GM21367 (cell line): ENCODE measurements around the gene FAM163A.

Experiments
- ATAC-seq: cut with Tn5 transposase; IDR thresholded peaks from one replicate; pipeline ENCODE4 v1.9.1; 2021; ENCODE audit not compliant: unreplicated experiment

Gene FAM163A

GRCh38 chr1:179813626-179814545 is 70.8 kb downstream of the FAM163A start:
- no peak for ATAC-seq

- ATAC-seq = no peak
These were observed 71.4 kb downstream of the FAM163A start for GRCh38 chr1:179814546-179814838.

DNA sequence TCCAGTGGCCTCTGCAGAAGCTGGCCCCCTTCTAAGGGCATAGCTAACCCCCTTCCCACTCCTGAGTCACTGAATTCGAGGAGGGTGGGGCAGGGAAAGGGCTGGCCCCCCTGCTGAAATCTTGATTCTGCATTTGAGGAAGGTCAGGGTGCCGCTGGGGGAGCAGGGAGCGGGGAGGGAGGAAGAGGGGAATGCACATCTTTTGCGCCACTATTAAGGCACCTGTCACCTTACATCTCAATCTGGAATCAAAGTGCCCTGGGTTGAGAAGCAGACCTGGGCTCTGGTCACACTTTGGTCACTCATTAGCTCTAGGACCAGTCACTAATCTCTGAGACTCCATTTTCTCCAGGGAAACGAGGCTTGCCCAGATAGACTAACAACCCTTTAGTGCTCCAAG is 72.5 kb downstream of the FAM163A start:
- ATAC-seq = no peak

GRCh38 chr1:179816196-179816960 is 73.3 kb downstream of the FAM163A start:
- ATAC-seq = no peak

GRCh38 chr1:179817056-179817455 is 74.0 kb downstream of the FAM163A start:
- ATAC-seq = no peak

GRCh38 chr1:179817789-179818188 is 74.7 kb downstream of the FAM163A start:
- no peak for ATAC-seq

DNA sequence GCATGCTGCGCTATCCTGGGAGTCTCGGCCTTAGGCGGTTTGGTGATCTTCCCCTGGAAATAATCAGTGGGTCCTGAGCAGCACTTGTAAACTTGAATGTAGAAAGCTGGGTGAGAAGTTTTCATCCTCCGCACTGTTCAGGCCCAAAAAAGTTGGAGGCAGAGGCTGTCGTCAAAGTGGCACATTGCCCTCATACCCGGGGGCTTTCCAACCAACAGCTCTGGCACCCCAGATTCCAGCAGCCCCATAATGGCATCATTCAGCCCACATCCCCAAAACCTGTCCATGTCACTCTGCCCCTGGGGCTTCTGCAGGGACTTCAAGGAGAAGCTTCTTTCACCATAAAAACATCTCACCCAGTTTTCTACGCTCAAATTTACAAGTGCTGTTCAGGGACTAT is 75.2 kb downstream of the FAM163A start:
- no peak for ATAC-seq

DNA sequence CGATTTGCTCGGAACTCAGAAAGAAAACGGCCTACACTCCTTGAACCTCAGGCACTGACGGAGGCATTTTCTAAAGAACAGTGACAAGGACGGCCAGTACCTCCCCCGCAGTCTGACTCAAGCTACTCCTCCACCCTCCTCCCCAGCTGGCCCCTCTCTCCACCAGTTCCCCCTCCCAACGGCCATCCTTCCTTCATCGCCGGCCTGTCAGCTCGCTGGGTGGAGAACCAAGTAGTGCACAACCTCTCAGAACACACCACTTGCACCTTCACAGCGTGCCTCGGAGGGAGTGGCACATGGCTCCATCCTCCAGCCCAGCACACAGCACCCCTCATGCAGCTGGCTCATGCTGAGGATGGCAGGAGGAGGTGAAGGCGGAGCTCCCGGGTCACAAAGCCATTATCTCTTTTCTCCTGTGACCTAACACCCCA is 75.7 kb downstream of the FAM163A start:
- no peak for ATAC-seq

DNA sequence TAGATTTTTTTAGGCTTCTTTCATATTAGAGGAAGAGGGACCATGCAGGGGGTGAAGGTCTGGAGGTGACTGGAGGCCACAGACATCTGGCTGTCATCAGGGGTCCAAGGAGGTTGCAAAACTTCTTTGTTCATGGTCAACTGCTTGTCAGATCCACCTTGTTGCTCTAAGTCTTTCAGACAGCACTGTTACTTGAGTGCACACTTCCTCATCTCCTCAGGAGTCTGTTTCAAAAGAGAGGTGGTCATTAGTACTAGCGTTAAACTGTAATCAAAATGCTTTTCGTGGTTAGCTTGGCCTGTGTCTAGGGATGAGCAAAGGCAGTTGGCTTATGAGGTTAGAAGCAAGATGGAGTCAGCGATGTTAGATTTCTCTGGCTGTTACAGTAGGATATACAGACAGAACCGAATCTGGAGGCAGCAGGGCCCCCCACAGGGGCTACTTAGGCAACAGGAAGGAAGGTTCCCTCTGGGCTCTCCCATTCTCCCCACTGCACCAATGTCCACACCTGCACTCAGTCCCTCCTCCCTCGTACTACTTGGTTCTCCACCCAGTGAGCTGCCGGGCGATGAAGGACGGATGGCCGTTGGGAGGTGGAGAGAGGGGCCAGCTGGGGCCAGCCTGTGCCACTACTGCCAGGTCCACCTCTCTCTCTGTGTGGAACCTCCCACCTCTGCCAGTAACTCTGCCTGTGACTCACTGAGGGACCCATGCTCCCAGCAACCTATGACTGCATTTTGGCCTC is 77.3 kb downstream of the FAM163A start:
- no peak for ATAC-seq

DNA sequence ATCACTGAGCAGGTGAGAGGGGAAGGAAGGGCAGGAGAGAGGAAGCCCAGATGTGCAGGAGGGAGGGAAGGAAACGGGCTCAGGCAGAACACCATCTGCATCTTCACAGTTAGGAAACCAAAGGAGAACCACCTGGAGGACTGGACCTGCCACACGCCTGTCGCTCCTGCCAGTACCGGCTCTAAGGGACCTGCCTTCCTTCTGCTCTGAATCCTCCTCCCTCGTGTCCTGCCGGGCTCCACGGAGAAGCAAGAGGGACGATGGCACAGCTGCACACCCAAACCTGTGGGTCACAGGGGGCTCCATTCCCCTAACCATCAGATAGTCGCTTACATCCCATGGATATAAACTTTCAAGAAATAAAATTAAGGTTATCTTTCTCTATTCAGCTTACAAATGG is 78.4 kb downstream of the FAM163A start:
- no peak for ATAC-seq

- ATAC-seq = no peak
These were observed 79.0 kb downstream of the FAM163A start for GRCh38 chr1:179822065-179822464.

GRCh38 chr1:179823693-179824092 is 80.6 kb downstream of the FAM163A start:
- no peak for ATAC-seq

- ATAC-seq = no peak
These were observed 81.2 kb downstream of the FAM163A start for GRCh38 chr1:179824265-179824664.

DNA sequence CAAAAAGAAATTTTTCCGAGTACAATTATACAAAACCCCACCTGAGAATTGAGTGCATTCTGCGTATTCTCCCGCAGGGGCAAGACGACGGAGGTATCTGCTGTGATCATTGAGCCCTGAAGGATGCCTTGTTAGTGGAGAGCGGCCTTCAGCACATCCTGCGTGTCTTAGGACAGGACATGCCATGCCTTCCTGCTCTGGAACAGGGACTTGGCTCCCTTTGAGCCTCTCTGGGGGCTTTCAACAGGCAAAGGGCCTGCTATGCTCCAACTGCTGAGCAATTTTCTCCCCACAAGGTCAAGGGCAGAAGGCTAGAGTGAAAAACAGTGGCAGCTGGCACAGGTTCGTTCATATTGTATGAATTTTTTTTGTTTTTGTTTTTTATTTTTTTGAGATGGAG is 82.1 kb downstream of the FAM163A start:
- ATAC-seq = no peak

GRCh38 chr1:179825798-179826460 is 82.8 kb downstream of the FAM163A start:
- ATAC-seq = no peak

- no peak for ATAC-seq
These were observed 83.7 kb downstream of the FAM163A start for GRCh38 chr1:179826626-179827280.

DNA sequence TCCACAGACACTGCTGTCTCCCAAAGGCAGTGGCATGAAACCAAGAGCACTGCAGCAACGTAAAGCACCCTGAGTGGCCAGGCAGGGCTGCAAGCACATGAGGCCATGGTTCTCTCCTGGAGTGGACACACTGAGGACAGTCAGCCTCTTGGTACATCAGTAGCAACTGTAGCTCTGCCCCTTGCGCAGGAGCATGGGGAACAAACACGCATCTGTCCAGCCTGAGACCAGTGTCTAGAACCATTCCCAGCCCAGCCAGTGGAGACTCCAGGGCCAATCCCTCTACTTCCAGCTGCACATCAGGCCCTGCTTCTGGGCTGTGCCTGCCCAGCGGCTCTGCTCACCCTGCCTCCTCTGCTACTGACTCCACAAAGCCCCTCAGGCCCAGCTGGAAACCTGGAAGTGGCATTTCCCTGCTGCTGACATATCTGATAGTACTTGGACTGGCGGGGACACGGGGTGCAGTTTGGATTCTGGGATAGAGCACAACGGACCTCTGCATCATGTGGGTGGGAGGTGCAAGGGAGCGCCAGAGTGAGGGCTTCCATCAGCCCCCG is 85.5 kb downstream of the FAM163A start:
- ATAC-seq = no peak

GRCh38 chr1:179831225-179831624 is 88.1 kb downstream of the FAM163A start:
- no peak for ATAC-seq

DNA sequence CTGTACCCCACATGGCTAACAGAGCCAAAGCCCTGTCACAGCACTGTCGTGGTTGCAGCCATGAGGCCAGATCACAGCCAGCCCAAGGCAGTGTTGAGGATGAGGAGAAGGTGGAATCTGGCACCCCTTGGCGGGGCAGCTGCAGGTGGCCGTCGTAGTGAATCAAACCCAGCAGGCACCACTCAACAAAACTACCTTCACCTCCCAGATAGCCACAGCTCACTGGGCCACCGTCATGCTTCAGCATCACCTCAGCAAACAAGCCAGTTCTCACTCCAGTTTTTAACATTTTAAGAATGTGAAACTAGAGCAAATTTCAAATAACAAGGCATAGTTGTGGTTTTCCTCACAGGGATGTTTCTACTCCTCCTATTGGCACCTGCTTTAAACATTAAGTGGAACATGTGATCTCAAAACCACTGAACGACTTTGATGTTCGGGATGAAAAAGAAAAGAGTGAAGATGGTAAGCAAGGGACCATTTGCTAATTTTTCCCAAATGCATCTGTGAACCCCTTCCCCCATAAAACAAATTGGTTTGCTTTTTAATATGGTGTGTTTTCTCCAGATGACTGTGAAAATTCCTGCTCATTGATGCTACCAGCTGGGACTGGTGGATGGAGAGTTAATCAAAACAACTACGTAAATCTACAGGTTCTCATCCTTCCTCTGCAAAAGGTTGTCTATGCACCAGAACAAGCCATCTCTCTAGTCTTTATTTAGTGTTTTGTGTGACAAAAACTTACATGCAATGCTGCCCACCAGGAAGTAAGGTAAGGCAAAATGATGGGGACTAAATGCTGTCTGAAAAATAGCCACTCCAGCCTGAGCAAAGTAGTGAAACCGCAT is 89.0 kb downstream of the FAM163A start:
- no peak for ATAC-seq
